ENCODE results near the gene GGN. TPM values are rescaled to one million over a fixed set of nuclear protein-coding genes. Genes with fewer than 3 reads are reported as not detected.

GGN gene
- total RNA-seq, 4 donors from 2014 or later = 0.33 to 2.2 (median 0.91) TPM; not detected in 1

GRCh38 chr19:38375748-38376147, 12.1 kb downstream of the GGN start:
- WGBS = 85% methylated on average over 5 of the region's 5 CpGs
- TF ChIP-seq POLR2A (IDR thresholded peaks at IDR 0.05; ENCODE audit: low read depth) = peak; percentile 15
- TF ChIP-seq POLR2AphosphoS5 (IDR thresholded peaks at IDR 0.05) = no peak
- no peaks in the 10 kb centered on the region for H3K9me3 ChIP-seq
- H3K27ac ChIP-seq (replicated peaks in 1 of 4) = peak overlapping the region in 1 of 4 donors; percentile 92
- DNase-seq (ENCODE audit: extremely low spot score) = no peak
- H3K4me3 ChIP-seq = peak overlapping the region; percentile 87 to 90 (median 90)
- peaks cover 8 to 47% (median 44%) of the 10 kb centered on the region in 4 donors for H3K36me3 ChIP-seq
- H3K4me1 ChIP-seq = peaks cover 23 to 38% (median 31%) of the 10 kb centered on the region in 4 donors
- H3K27me3 ChIP-seq = no peaks in the 10 kb centered on the region
- intact Hi-C loops (cut with DNase I) = loop anchor here (2.0 kb wide), 1 partner anchor 39 kb away; no protein-coding TSS in a partner anchor

GRCh38 chr19:38375098-38375493, 12.7 kb downstream of the GGN start:
- H3K4me1 ChIP-seq = peaks cover 23 to 38% (median 31%) of the 10 kb centered on the region in 4 donors
- TF ChIP-seq EP300 (IDR thresholded peaks at IDR 0.05) = no peak
- 2% methylated on average over 17 of the region's 18 CpGs for WGBS
- H3K27me3 ChIP-seq = peaks cover 0 to 4% (median 0%) of the 10 kb centered on the region in 4 donors
- H3K4me3 ChIP-seq = peak overlapping the region; percentile 87 to 90 (median 90)
- intact Hi-C loops (cut with DNase I) = loop anchor here (2.0 kb wide), 1 partner anchor 38 kb away; no protein-coding TSS in a partner anchor
- H3K27ac ChIP-seq (replicated peaks in 1 of 4) = peak overlapping the region; percentile 90 to 92 (median 91)
- DNase-seq (ENCODE audit: extremely low spot score) = no peak
- no peaks in the 10 kb centered on the region for H3K9me3 ChIP-seq
- H3K36me3 ChIP-seq = peaks cover 6 to 40% (median 38%) of the 10 kb centered on the region in 4 donors

GRCh38 chr19:38374332-38375097, 13.3 kb downstream of the GGN start, which contains the start of gene PSMD8:
TSS of gene PSMD8 (plus strand) at chr19:38374571. CDS start at chr19:38374602, 31 bp downstream.
- no peaks in the 10 kb centered on the region for H3K9me3 ChIP-seq
- intact Hi-C loops (cut with DNase I) = loop anchor here (2.0 kb wide), 1 partner anchor 38 kb away; no protein-coding TSS in a partner anchor
- H3K27ac ChIP-seq (replicated peaks in 1 of 4) = peak within 1 kb of the TSS; percentile 90 to 92 (median 91)
- peaks cover 23 to 38% (median 31%) of the 10 kb centered on the region in 4 donors for H3K4me1 ChIP-seq
- TF ChIP-seq POLR2A (IDR thresholded peaks at IDR 0.05; ENCODE audit: low read depth) (peak; percentile 91), POLR2AphosphoS5 (IDR thresholded peaks at IDR 0.05) (peak; percentile 95 to 96), EP300 (IDR thresholded peaks at IDR 0.05) (no peak), CTCF (IDR thresholded peaks at IDR 0.05) (peak in 2 of 3 experiments; percentile 6 to 24)
- peaks cover 0 to 6% (median 0%) of the 10 kb centered on the region in 4 donors for H3K27me3 ChIP-seq
- peak within 1 kb of the TSS; percentile 87 to 90 (median 90) for H3K4me3 ChIP-seq
- WGBS = 0% methylated on average over 59 of the region's 65 CpGs
- DNase-seq (ENCODE audit: extremely low spot score) = peak; percentile 100
- peaks cover 6 to 35% (median 32%) of the 10 kb centered on the region in 4 donors for H3K36me3 ChIP-seq

- H3K4me3 ChIP-seq = peak overlapping the region; percentile 87 to 90 (median 90)
- H3K27me3 ChIP-seq = peaks cover 0 to 6% (median 0%) of the 10 kb centered on the region in 4 donors
- peak overlapping the region; percentile 90 to 92 (median 91) for H3K27ac ChIP-seq (replicated peaks in 1 of 4)
- H3K36me3 ChIP-seq = peaks cover under 1 to 29% (median 26%) of the 10 kb centered on the region in 4 donors
- intact Hi-C loops (cut with DNase I) = loop anchor here (2.0 kb wide), 1 partner anchor 37 kb away; no protein-coding TSS in a partner anchor
- no peaks in the 10 kb centered on the region for H3K9me3 ChIP-seq
- TF ChIP-seq EP300 (IDR thresholded peaks at IDR 0.05) (no peak), CTCF (IDR thresholded peaks at IDR 0.05) (no peak), POLR2AphosphoS5 (IDR thresholded peaks at IDR 0.05) (no peak), POLR2A (IDR thresholded peaks at IDR 0.05; ENCODE audit: low read depth) (no peak)
- H3K4me1 ChIP-seq = peaks cover 23 to 38% (median 31%) of the 10 kb centered on the region in 4 donors
- no peak for DNase-seq (ENCODE audit: extremely low spot score)
- 74% methylated on average over 6 of the region's 6 CpGs for WGBS
Observed at GRCh38 chr19:38373907-38374331, 13.9 kb downstream of the GGN start.

GRCh38 chr19:38371081-38371480, 16.8 kb downstream of the GGN start:
- peaks cover 11 to 17% (median 14%) of the 10 kb centered on the region in 4 donors for H3K4me1 ChIP-seq
- 83% methylated on average over 5 of the region's 6 CpGs for WGBS
- no peak for TF ChIP-seq EP300 (IDR thresholded peaks at IDR 0.05)
- no peak for TF ChIP-seq CTCF (IDR thresholded peaks at IDR 0.05)
- TF ChIP-seq POLR2A (IDR thresholded peaks at IDR 0.05; ENCODE audit: low read depth) = no peak
- no peak for TF ChIP-seq POLR2AphosphoS5 (IDR thresholded peaks at IDR 0.05)
- no peaks in the 10 kb centered on the region for H3K9me3 ChIP-seq
- no peak for DNase-seq (ENCODE audit: extremely low spot score)
- peaks cover 0 to 1% (median under 1%) of the 10 kb centered on the region in 4 donors for H3K36me3 ChIP-seq
- intact Hi-C loops (cut with DNase I) = no loop called here
- H3K4me3 ChIP-seq = no peak overlapping the region
- H3K27ac ChIP-seq (replicated peaks in 1 of 4) = no peak overlapping the region
- peaks cover 0 to 27% (median 0%) of the 10 kb centered on the region in 4 donors for H3K27me3 ChIP-seq

All from esophagus muscularis mucosa (tissue), 4 donors.